Vagina (tissue), 2 donors: ENCODE measurements around the gene TBC1D21.

ENCODE experiments used
- POLR2A ChIP-seq, 2 donors: fragments of 450-650 bp; IDR thresholded peaks; one replicate each; pipeline ENCODE4 v1.6.1; 2017; ENCODE audit warnings: antibody characterized with exemption in 2 of 2, mild to moderate bottlenecking in 2 of 2, moderate library complexity in 2 of 2
- POLR2AphosphoS5 ChIP-seq, 2 donors: sonication (generic); formaldehyde crosslinking; IDR thresholded peaks; one replicate each; pipeline ENCODE4 v1.9.0; 2017; ENCODE audit warnings: antibody characterized with exemption in 2 of 2, mild to moderate bottlenecking in 2 of 2, low read depth in 1 of 2; ENCODE audit not compliant: insufficient read depth in 1 of 2
- TF ChIP-seq, protein P1 (sequence below), 3 experiments: fragments of 450-650 bp in 2 of 3; fragments of 200-600 bp in 1 of 3; sonication (generic) in 1 of 3; IDR thresholded peaks; one replicate each; pipeline ENCODE4 v1.5.1; 2017 to 2019; ENCODE audit warnings: antibody characterized with exemption in 3 of 3, mild to moderate bottlenecking in 2 of 3, moderate library complexity in 2 of 3

- TF ChIP-seq, protein P1, sequence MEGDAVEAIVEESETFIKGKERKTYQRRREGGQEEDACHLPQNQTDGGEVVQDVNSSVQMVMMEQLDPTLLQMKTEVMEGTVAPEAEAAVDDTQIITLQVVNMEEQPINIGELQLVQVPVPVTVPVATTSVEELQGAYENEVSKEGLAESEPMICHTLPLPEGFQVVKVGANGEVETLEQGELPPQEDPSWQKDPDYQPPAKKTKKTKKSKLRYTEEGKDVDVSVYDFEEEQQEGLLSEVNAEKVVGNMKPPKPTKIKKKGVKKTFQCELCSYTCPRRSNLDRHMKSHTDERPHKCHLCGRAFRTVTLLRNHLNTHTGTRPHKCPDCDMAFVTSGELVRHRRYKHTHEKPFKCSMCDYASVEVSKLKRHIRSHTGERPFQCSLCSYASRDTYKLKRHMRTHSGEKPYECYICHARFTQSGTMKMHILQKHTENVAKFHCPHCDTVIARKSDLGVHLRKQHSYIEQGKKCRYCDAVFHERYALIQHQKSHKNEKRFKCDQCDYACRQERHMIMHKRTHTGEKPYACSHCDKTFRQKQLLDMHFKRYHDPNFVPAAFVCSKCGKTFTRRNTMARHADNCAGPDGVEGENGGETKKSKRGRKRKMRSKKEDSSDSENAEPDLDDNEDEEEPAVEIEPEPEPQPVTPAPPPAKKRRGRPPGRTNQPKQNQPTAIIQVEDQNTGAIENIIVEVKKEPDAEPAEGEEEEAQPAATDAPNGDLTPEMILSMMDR (IDR thresholded peaks at IDR 0.05) = no peak
- TF ChIP-seq POLR2AphosphoS5 (IDR thresholded peaks at IDR 0.05; ENCODE audit: insufficient read depth in 1 of 2, low read depth in 1 of 2) (no peak), POLR2A (IDR thresholded peaks at IDR 0.05) (no peak)
Observed at GRCh38 chr15:73930790-73931281, 57.5 kb downstream of the TBC1D21 start.
